Measurements from ENCODE around the gene ANKEF1. TPM values are rescaled to one million over a fixed set of nuclear protein-coding genes. Genes with fewer than 3 reads are reported as not detected.
A peak's percentile ranks its signal among the peaks of the same experiment; 100 is the strongest.

Gene ANKEF1
- total RNA-seq, 8 experiments from 2014 or later: 0.97 to 6.0 (median 4.4) TPM

DNA sequence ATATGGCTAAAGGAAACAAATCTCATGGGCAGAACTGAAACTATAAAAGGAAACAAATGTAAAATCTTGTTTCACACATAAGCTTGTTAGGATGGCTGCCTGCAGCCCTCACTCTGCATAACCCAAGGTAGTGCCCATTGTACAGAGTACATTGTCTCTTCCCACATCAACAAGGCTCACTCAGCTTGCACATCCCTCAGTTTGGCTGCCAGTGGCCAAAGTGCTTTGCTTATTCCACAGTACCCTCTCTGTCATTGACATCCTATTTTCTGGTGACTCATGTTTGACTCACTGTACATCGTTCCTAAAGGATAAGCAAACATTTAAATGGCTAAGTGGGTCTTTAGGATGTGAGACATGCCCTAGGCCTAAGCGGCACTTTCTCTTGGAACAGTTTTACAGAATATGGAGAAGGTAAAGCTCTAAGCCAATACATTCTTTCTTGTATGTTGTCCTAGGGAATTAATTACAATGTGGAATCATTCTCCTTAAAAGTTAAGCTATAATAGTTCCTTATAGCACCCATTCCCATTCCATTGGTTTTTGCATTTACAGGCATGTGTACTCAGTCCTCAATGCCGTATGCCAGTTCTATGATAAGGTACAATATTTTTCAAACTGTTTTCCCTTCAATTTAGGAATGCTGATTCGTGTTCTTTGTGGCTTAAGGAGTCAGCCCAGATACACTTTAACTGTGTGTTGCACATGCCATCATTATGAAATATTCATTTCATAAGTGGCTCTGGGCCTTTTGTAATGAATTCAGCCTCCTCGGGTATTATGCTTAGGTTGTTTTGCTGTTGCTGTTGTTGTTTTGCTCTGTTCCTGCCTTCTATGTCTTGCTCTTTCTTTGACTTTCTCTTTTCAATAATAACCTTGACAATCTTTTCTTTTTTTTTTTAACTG, 5.5 kb downstream of the ANKEF1 start:
- Histone ChIP-seq H3K4me3 (no peak overlapping the region), H3K4me1 (replicated peaks in 1 of 2) (peaks cover 0 to 1% of the 10 kb centered on the region in 2 donors), H3K27ac (no peak overlapping the region)
- 42 to 95% (median 82%) methylated on average over 2 to 5 of the region's 5 CpGs for WGBS, 10 experiments
- peak in 7 of 8 experiments; percentile 43 to 97 (median 66) for ATAC-seq (replicated peaks in 6 of 8)
- in situ Hi-C loops (cut with MboI; ENCODE audit: low pct_unique_long_range_greater_than_20kb in 2 of 9, low sequenced_read_pairs in 9 of 9, unreplicated experiment in 9 of 9): no loop called here

DNA sequence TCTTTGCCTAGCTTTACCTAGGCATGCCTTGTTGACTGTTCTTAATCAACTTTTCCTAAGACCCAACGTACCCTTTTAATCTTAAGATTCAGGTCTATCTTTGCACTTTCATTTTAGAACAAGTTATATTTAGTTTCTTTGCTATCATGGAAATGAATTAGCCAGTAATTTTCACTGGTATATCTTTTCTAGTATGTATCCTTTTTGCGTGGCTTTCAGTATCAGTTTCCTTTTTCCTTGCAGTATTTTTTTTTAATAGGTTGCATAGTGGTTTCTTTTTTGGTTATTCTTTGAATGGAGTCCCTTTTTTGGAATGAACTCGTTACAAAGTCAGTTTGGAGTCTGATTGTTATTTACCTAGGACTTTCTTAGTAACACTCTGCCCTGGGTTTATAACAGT, 7.3 kb downstream of the ANKEF1 start:
- no peaks in the 10 kb centered on the region for H3K4me1 ChIP-seq (replicated peaks in 1 of 2)
- H3K4me3 ChIP-seq: no peak overlapping the region
- in situ Hi-C loops (cut with MboI; ENCODE audit: low pct_unique_long_range_greater_than_20kb in 2 of 9, low sequenced_read_pairs in 9 of 9, unreplicated experiment in 9 of 9): no loop called here
- WGBS, 10 experiments: 39 to 100% (median 87%) methylated on average over 1 to 3 of the region's 3 CpGs
- no peak for ATAC-seq (replicated peaks in 6 of 8)
- H3K27ac ChIP-seq: no peak overlapping the region

DNA sequence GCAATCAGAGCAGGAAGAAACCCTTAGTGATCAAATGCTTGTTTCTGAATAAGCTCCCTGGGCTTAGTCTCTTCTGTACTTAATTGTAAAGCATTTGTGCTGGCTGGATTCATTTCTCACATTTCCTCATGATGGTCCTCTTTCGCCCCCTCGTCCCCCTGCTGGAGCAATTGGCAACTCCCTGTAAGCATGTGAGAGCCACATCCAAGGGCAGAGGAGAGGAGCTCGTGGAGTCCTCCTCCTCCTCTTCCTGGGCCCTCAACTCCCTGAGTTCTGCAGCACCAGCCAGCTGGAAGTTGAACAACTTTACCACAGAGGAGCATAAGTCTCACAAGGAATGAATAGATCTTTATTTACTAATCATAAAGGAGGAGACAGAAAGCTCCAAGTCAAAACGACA, 12.6 kb downstream of the ANKEF1 start:
- no peak overlapping the region for H3K27ac ChIP-seq
- no peak overlapping the region for H3K4me3 ChIP-seq
- peak in 2 of 8 experiments; percentile 38 to 75 for ATAC-seq (replicated peaks in 6 of 8)
- WGBS, 10 experiments: 0 to 60% (median 29%) methylated on average over 1 to 4 of the region's 4 CpGs; no CpG with 5 or more reads in 2 of the 10 experiments
- in situ Hi-C loops (cut with MboI; ENCODE audit: low pct_unique_long_range_greater_than_20kb in 2 of 9, low sequenced_read_pairs in 9 of 9, unreplicated experiment in 9 of 9): no loop called here
- no peaks in the 10 kb centered on the region for H3K4me1 ChIP-seq (replicated peaks in 1 of 2)

DNA sequence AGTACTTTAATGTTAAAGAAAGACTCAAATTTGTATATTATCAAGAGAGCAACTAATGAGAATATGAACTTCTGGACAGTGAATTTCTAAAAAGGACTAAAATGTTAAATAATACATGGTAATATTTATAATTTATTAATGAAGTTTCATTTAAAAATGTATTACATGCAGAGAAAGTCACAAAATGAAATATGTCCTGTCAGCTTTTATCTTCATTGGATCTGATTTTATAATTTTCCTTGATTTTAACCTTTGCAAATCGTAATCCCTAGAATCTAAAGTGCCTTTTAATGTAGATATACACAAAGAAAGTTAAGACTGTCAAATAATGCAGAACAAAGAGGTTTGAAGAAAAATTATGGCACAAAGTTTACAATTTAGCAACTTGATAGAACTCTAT, 16.4 kb downstream of the ANKEF1 start:
- Histone ChIP-seq H3K4me1 (replicated peaks in 1 of 2) (no peaks in the 10 kb centered on the region), H3K27ac (no peak overlapping the region), H3K4me3 (no peak overlapping the region)
- WGBS, 10 experiments: 0 to 100% (median 55%) methylated on average over 1 of the region's 1 CpG; no CpG with 5 or more reads in 3 of the 10 experiments
- ATAC-seq (replicated peaks in 6 of 8): no peak
- in situ Hi-C loops (cut with MboI; ENCODE audit: low pct_unique_long_range_greater_than_20kb in 2 of 9, low sequenced_read_pairs in 9 of 9, unreplicated experiment in 9 of 9): no loop called here

DNA sequence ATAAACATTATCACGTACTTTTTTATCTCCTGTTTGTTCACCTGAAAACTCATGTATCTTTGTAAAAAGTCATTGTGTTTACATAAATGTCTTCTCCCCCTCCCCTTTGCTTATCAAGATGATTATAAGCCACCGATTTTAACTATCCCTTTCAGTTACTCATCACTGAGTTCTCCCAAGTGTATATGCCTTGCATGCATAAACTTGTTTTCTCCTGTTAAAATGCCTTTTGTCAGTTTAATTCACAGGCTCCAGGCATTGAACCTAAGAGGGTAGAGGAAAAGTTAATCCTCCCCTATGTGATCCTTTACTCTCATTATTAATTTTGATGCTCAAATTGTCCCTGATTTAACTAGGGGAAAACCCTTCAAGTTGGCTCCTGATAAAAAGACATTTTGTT, 24.2 kb downstream of the ANKEF1 start:
- WGBS, 10 experiments: 40 to 100% (median 65%) methylated on average over 1 to 2 of the region's 2 CpGs; no CpG with 5 or more reads in 1 of the 10 experiments
- no peak for ATAC-seq (replicated peaks in 6 of 8)
- Histone ChIP-seq H3K4me1 (replicated peaks in 1 of 2) (peaks cover 0 to 15% of the 10 kb centered on the region in 2 donors), H3K4me3 (no peak overlapping the region), H3K27ac (no peak overlapping the region)
- in situ Hi-C loops (cut with MboI; ENCODE audit: low pct_unique_long_range_greater_than_20kb in 2 of 9, low sequenced_read_pairs in 9 of 9, unreplicated experiment in 9 of 9): no loop called here

DNA sequence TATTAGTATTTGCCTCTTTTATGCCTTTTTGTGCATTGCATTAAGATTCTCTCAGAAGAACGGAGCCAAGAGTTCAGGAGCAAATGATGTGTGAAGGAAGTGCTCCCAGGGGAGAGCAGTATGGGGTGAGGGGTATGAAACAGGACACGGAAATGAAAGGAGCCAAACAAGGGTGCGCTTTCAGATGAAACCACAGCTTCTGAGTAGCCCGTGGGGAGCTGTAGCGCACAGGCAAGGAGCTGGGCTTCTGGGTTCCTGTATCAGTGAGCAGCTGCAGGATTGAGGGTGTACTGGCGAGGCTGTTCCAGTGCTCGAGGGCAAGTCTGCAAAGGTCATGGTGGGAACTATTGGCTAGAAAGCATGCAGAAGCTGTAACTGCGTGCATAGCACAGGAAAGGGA, 25.4 kb downstream of the ANKEF1 start:
- WGBS, 10 experiments: 0 to 75% (median 52%) methylated on average over 1 to 7 of the region's 8 CpGs
- peaks cover 0 to 15% of the 10 kb centered on the region in 2 donors for H3K4me1 ChIP-seq (replicated peaks in 1 of 2)
- ATAC-seq (replicated peaks in 6 of 8): peak in 7 of 8 experiments; percentile 16 to 96 (median 66)
- H3K27ac ChIP-seq: no peak overlapping the region
- in situ Hi-C loops (cut with MboI; ENCODE audit: low pct_unique_long_range_greater_than_20kb in 2 of 9, low sequenced_read_pairs in 9 of 9, unreplicated experiment in 9 of 9): no loop called here
- no peak overlapping the region for H3K4me3 ChIP-seq

DNA sequence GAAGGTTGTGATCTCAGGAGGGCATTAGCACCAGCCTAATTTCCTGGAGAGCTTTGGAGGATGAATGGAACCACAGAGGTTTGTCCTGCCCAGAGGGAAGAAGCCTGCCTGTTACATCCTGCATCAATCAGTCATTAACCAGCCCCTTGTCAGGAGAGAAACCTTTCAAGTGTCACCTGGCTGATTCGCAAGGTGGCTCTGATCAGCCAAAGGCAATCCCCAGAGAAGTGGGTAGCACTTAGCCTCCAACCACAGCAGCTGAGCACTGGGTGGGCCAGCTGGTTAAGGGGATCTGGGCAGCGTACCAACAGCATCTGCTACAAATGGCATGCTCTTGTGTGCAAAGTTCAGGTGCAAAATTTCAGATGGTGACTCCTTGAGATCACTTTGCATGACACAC, 26.9 kb downstream of the ANKEF1 start:
- WGBS, 10 experiments: 0 to 100% (median 83%) methylated on average over 1 of the region's 2 CpGs; no CpG with 5 or more reads in 7 of the 10 experiments
- no peak overlapping the region for H3K4me3 ChIP-seq
- in situ Hi-C loops (cut with MboI; ENCODE audit: low pct_unique_long_range_greater_than_20kb in 2 of 9, low sequenced_read_pairs in 9 of 9, unreplicated experiment in 9 of 9): no loop called here
- H3K4me1 ChIP-seq (replicated peaks in 1 of 2): peaks cover 0 to 15% of the 10 kb centered on the region in 2 donors
- no peak for ATAC-seq (replicated peaks in 6 of 8)
- no peak overlapping the region for H3K27ac ChIP-seq

DNA sequence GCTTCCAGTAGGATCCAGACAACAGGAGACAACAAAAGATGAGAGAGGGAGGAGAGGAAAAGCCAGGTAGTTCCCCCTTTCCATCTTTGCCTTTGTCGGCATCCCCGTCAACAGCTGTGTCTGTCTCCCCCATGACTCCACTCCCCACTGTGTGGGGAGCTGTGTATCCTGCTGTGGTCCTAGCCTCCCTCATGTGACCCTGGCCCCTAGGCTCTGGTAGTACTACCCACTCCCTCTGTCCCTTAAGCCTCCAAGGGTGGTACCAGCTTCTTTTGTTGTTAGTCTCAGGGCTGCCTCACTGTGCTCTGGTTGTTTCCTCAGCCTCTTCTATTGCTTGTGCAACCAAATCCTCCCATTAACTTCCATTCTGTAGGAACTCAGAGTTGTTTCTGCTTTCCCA, 28.7 kb downstream of the ANKEF1 start:
- no peak for ATAC-seq (replicated peaks in 6 of 8)
- WGBS, 10 experiments: 70 to 100% (median 90%) methylated on average over 1 to 2 of the region's 2 CpGs; no CpG with 5 or more reads in 6 of the 10 experiments
- in situ Hi-C loops (cut with MboI; ENCODE audit: low pct_unique_long_range_greater_than_20kb in 2 of 9, low sequenced_read_pairs in 9 of 9, unreplicated experiment in 9 of 9): no loop called here
- Histone ChIP-seq H3K4me3 (no peak overlapping the region), H3K27ac (no peak overlapping the region), H3K4me1 (replicated peaks in 1 of 2) (peaks cover 0 to 15% of the 10 kb centered on the region in 2 donors)

GRCh38 chr20:10064611-10065010, 29.8 kb downstream of the ANKEF1 start:
- in situ Hi-C loops (cut with MboI; ENCODE audit: low pct_unique_long_range_greater_than_20kb in 2 of 9, low sequenced_read_pairs in 9 of 9, unreplicated experiment in 9 of 9): no loop called here
- Histone ChIP-seq H3K27ac (no peak overlapping the region), H3K4me3 (no peak overlapping the region), H3K4me1 (replicated peaks in 1 of 2) (peaks cover 0 to 12% of the 10 kb centered on the region in 2 donors)
- ATAC-seq (replicated peaks in 6 of 8): no peak
- WGBS, 10 experiments: 33 to 83% (median 42%) methylated on average over 1 of the region's 1 CpG; no CpG with 5 or more reads in 4 of the 10 experiments

DNA sequence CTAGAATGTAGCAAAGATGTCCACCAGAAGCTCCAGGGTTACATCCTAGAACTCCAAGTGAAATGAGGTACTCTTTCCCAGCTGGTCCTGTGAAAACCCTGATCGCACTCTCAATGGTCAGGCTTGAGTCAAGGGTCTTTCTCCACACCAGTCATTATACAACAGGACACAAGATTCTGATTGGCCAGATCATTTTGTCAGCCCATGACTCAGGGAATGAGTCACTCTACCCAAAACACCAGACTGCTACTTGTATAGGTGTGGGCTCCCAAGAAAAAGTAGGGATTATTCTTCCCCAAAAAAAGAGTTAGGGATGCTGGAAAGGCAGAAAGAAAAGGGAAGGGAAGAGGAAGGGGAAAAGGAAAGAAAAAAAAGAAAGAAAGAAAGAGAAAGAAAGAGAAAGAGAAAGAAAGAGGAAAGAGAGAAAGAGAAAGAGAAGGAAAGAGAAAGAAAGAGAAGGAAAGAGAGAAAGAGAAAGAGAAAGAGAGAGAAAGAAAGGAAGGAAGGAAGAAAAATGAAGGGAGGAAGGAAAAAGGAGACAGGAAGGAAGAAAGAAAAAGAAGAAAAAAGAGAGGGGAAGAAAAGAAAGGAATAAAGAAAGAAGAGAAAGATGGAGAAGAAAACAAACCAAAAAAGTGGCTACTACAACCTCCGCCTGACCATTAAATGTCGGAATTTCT, 30.5 kb downstream of the ANKEF1 start:
- in situ Hi-C loops (cut with MboI; ENCODE audit: low pct_unique_long_range_greater_than_20kb in 2 of 9, low sequenced_read_pairs in 9 of 9, unreplicated experiment in 9 of 9): no loop called here
- ATAC-seq (replicated peaks in 6 of 8): no peak
- Histone ChIP-seq H3K4me3 (no peak overlapping the region), H3K4me1 (replicated peaks in 1 of 2) (peaks cover 0 to 6% of the 10 kb centered on the region in 2 donors), H3K27ac (no peak overlapping the region)
- WGBS, 10 experiments: 80 to 100% (median 91%) methylated on average over 2 to 3 of the region's 3 CpGs; no CpG with 5 or more reads in 1 of the 10 experiments

- H3K4me3 ChIP-seq: no peak overlapping the region
- no peak for ATAC-seq (replicated peaks in 6 of 8)
- H3K4me1 ChIP-seq (replicated peaks in 1 of 2): no peaks in the 10 kb centered on the region
- no peak overlapping the region for H3K27ac ChIP-seq
- 0 to 79% (median 50%) methylated on average over 1 to 2 of the region's 2 CpGs for WGBS, 10 experiments
- in situ Hi-C loops (cut with MboI; ENCODE audit: low pct_unique_long_range_greater_than_20kb in 2 of 9, low sequenced_read_pairs in 9 of 9, unreplicated experiment in 9 of 9): no loop called here
Measured at GRCh38 chr20:10067321-10067720, 32.5 kb downstream of the ANKEF1 start.

- 0 to 72% (median 45%) methylated on average over 1 to 2 of the region's 2 CpGs; no CpG with 5 or more reads in 3 of the 10 experiments for WGBS, 10 experiments
- H3K4me1 ChIP-seq (replicated peaks in 1 of 2): no peaks in the 10 kb centered on the region
- in situ Hi-C loops (cut with MboI; ENCODE audit: low pct_unique_long_range_greater_than_20kb in 2 of 9, low sequenced_read_pairs in 9 of 9, unreplicated experiment in 9 of 9): no loop called here
- ATAC-seq (replicated peaks in 6 of 8): peak in 7 of 8 experiments; percentile 94 to 100 (median 98)
- no peak overlapping the region for H3K27ac ChIP-seq
- H3K4me3 ChIP-seq: no peak overlapping the region
Measured at GRCh38 chr20:10074513-10074912, 39.7 kb downstream of the ANKEF1 start.

DNA sequence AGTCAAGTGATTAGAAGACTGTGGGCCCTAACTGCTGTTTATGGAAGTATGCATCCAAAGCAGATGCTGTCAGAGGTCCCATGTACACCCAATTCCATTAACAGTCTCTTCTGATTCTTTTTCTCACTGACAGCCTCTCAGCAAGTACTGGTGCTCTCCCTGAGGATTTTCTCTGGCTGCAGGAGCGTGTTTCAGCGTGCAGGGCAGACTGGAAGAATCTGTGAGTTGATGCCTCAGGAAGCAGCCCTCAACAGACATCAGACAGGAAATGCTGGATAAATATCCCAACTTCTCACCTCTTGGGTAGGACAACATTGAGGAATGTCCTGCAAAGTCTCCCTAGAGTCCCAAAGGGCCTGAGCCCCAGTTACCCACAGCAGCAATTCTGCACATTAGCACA, 40.8 kb downstream of the ANKEF1 start:
- H3K27ac ChIP-seq: no peak overlapping the region
- H3K4me3 ChIP-seq: no peak overlapping the region
- no peak for ATAC-seq (replicated peaks in 6 of 8)
- peaks cover 0 to 4% of the 10 kb centered on the region in 2 donors for H3K4me1 ChIP-seq (replicated peaks in 1 of 2)
- WGBS, 10 experiments: 63 to 100% (median 81%) methylated on average over 2 of the region's 2 CpGs; no CpG with 5 or more reads in 6 of the 10 experiments
- in situ Hi-C loops (cut with MboI; ENCODE audit: low pct_unique_long_range_greater_than_20kb in 2 of 9, low sequenced_read_pairs in 9 of 9, unreplicated experiment in 9 of 9): loop anchor here in 3 of 9 experiments (25.0 kb wide), 3 partner anchors 88 to 663 kb away; no protein-coding TSS in a partner anchor
